CD4-positive, alpha-beta T cell treated with Interferon alpha-2 for 1 hour (primary cell): Measurements from ENCODE around the gene SESTD1.
"Not testable (repeated sequence)": the region's sequence is repeated elsewhere in the genome, so short reads cannot be mapped to it uniquely, and the experiment has no call there.

Source experiments
- DNase-seq, 2 donors: peaks; one replicate each; pipeline ENCODE4 v3.0.0-alpha.2; 2020 to 2022

Gene SESTD1

GRCh38 chr2:179265082-179265510 is 464 bp upstream of the SESTD1 start:
- DNase-seq = no peak

- DNase-seq = peak; percentile 12 to 29
These were observed 925 bp downstream of the SESTD1 start for GRCh38 chr2:179263446-179264367.

GRCh38 chr2:179263015-179263414 is 1.6 kb downstream of the SESTD1 start:
- DNase-seq = no peak

- no peak for DNase-seq
These were observed 2.5 kb downstream of the SESTD1 start for GRCh38 chr2:179262077-179262660.

- no peak for DNase-seq
These were observed 3.3 kb downstream of the SESTD1 start for GRCh38 chr2:179261151-179261825.

GRCh38 chr2:179260224-179260623 is 4.4 kb downstream of the SESTD1 start:
- DNase-seq = no peak

GRCh38 chr2:179255129-179255528 is 9.5 kb downstream of the SESTD1 start:
- DNase-seq = no peak

GRCh38 chr2:179253226-179253625 is 11.4 kb downstream of the SESTD1 start:
- no peak for DNase-seq

- DNase-seq = no peak
These were observed 12.2 kb downstream of the SESTD1 start for GRCh38 chr2:179252423-179252822.

GRCh38 chr2:179251870-179252269 is 12.8 kb downstream of the SESTD1 start:
- DNase-seq = no peak

GRCh38 chr2:179250848-179251504 is 13.7 kb downstream of the SESTD1 start:
- no peak for DNase-seq

GRCh38 chr2:179250095-179250494 is 14.5 kb downstream of the SESTD1 start:
- DNase-seq = peak in 1 of 2 donors; percentile 27

- DNase-seq = no peak
These were observed 16.6 kb downstream of the SESTD1 start for GRCh38 chr2:179248024-179248348.

GRCh38 chr2:179247318-179248023 is 17.2 kb downstream of the SESTD1 start:
- no peak for DNase-seq

GRCh38 chr2:179245843-179246242 is 18.8 kb downstream of the SESTD1 start:
- not testable (repeated sequence) for DNase-seq

GRCh38 chr2:179243046-179243445 is 21.6 kb downstream of the SESTD1 start:
- no peak for DNase-seq

- no peak for DNase-seq
These were observed 23.9 kb downstream of the SESTD1 start for GRCh38 chr2:179240481-179241451.

- no peak for DNase-seq
These were observed 24.8 kb downstream of the SESTD1 start for GRCh38 chr2:179239838-179240237.

- DNase-seq = peak in 1 of 2 donors; percentile 36
These were observed 25.4 kb downstream of the SESTD1 start for GRCh38 chr2:179239195-179239594.

- DNase-seq = no peak
These were observed 26.6 kb downstream of the SESTD1 start for GRCh38 chr2:179238027-179238426.

- no peak for DNase-seq
These were observed 27.3 kb downstream of the SESTD1 start for GRCh38 chr2:179237209-179237946.
